HL-60 (cell line): ENCODE measurements around the gene TMEM151B.

Experiments used
- POLR2AphosphoS5 ChIP-seq: IDR thresholded peaks from 2 replicates; pipeline ENCODE4 v1.6.1; 2012; ENCODE audit warnings: low read depth
- TF ChIP-seq, protein P1 (sequence below): IDR thresholded peaks from one replicate; pipeline ENCODE4 v1.5.1; 2011; ENCODE audit warnings: low read length, control low read depth, inconsistent platforms; ENCODE audit not compliant: insufficient read depth

DNA sequence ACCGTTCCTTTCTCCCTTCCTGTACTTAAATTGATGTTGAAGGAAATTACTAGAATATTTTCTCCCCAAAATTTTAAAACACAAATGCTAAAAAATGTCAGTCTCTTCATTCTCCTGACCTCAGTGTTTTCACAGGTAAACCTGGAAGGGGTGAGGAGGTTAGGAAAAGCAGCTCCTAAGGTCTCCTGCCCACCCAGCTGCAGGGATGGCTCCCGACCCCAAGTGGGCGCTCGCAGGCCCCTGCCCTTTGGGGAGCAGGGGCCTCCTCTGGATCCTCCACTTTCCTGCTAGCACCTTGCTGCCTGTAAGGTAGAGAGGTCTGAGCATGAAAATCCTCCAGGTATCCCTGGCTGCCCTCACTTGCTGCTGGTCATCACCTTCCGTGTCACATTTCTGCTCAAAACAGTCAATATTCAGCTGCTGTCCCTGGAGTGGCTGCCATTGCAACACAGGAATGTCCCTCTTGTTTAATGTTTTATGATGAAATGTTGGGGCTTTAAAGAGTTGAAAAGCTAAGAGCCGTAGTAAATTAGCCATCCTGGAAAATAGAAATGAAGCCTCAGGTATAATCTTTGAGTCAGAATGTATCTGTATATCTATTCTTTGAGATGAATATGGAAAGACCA is 34.2 kb upstream of the TMEM151B start:
- TF ChIP-seq, protein P1, sequence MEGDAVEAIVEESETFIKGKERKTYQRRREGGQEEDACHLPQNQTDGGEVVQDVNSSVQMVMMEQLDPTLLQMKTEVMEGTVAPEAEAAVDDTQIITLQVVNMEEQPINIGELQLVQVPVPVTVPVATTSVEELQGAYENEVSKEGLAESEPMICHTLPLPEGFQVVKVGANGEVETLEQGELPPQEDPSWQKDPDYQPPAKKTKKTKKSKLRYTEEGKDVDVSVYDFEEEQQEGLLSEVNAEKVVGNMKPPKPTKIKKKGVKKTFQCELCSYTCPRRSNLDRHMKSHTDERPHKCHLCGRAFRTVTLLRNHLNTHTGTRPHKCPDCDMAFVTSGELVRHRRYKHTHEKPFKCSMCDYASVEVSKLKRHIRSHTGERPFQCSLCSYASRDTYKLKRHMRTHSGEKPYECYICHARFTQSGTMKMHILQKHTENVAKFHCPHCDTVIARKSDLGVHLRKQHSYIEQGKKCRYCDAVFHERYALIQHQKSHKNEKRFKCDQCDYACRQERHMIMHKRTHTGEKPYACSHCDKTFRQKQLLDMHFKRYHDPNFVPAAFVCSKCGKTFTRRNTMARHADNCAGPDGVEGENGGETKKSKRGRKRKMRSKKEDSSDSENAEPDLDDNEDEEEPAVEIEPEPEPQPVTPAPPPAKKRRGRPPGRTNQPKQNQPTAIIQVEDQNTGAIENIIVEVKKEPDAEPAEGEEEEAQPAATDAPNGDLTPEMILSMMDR = no peak
- no peak for TF ChIP-seq POLR2AphosphoS5
